Left ventricle myocardium superior (tissue), 1 donor: ENCODE data around the gene OAT. TPM values are rescaled to one million over a fixed set of nuclear protein-coding genes. Genes with fewer than 3 reads are reported as not detected.
"Not testable (repeated sequence)": the region's sequence is repeated elsewhere in the genome, so short reads cannot be mapped to it uniquely, and the experiment has no call there.

ENCODE experiments used
- ATAC-seq: fragments of 200-7000 bp; cut with Tn5 transposase; one replicate; pipeline ENCODE4 v1.9.1; 2020; ENCODE audit warnings: mild to moderate bottlenecking, moderate library complexity
- DNase-seq: peaks from one replicate; pipeline ENCODE4 v3.0.0-alpha.2; 2020
- intact Hi-C: fragments of 100-400 bp; cut with micrococcal nuclease; formaldehyde crosslinking; loops from one replicate; pipeline ENCODE4 v1.11.0; 2022
- total RNA-seq: library from RNA; stranded (reverse); fragmentation: NEBNext Ultra II Directional; extraction: Animal tissue kit (Norgen Biotek cat#: 25700); gene quantifications from one replicate; pipeline ENCODE4 v1.2.1, GENCODE V29; 2021
- donor health status: DM: no; HTN: yes; CAD: no; lungs with severe emphysema.

OAT gene
- total RNA-seq, 1 donor from 2014 or later: 22.7 TPM

- DNase-seq (no peak), ATAC-seq (no peak)
- intact Hi-C loops: loop anchor here (5.0 kb wide), 1 partner anchor 387 kb away; no protein-coding TSS in a partner anchor
Measured at GRCh38 chr10:124384591-124385190, 34.0 kb downstream of the OAT start.

DNA sequence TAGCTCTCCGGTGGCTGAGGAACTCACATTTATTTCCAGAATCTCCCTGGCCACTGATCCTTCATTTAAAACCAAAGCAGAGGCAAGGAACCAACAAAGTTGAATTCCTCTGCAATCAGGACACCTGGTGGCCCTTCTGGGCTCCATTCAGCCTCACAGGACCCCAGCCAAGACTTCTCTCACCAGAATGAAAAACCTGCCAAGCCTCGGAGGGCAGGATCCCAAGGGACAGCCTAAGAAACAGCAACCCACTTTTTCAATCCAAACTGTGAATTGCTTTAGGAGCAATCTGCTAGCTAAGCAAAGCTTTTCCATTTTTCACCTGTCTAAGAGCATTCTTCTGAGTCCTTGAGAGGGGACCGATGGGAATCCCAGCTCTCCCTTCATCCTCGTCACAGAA lies 34.6 kb downstream of the OAT start:
- intact Hi-C loops: no loop called here
- no peak for DNase-seq
- no peak for ATAC-seq

DNA sequence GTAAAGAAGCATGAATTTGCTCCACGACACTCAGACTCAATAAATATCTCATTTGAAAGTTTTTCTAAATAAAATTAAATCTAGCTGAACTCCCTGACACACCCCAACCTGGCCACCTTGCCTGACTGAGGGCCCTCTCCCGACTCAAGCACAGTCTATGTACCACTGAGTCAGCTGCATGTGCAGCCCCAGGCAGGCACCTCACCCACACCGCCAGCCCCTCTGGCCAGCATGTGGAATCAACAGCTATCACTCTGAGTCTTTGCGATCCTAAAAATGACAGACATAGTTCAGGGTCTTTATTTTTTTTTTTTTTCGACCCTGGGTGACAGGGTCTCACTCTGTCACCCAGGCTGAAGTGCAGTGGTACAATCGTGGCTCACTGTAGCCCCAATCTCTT lies 35.2 kb downstream of the OAT start:
- ATAC-seq (no peak), DNase-seq (no peak)
- intact Hi-C loops: no loop called here

- intact Hi-C loops: no loop called here
- no peak for DNase-seq
Measured at GRCh38 chr10:124381011-124381611, 37.6 kb downstream of the OAT start.

GRCh38 chr10:124380256-124380995 lies 38.3 kb downstream of the OAT start:
- DNase-seq: no peak
- ATAC-seq: no peak
- intact Hi-C loops: no loop called here

More at GRCh38 chr10:124381011-124381611, 37.6 kb downstream of the OAT start:
- no peak for ATAC-seq

GRCh38 chr10:124379609-124380193 lies 39.0 kb downstream of the OAT start:
- ATAC-seq (no peak), DNase-seq (no peak)
- intact Hi-C loops: no loop called here

DNA sequence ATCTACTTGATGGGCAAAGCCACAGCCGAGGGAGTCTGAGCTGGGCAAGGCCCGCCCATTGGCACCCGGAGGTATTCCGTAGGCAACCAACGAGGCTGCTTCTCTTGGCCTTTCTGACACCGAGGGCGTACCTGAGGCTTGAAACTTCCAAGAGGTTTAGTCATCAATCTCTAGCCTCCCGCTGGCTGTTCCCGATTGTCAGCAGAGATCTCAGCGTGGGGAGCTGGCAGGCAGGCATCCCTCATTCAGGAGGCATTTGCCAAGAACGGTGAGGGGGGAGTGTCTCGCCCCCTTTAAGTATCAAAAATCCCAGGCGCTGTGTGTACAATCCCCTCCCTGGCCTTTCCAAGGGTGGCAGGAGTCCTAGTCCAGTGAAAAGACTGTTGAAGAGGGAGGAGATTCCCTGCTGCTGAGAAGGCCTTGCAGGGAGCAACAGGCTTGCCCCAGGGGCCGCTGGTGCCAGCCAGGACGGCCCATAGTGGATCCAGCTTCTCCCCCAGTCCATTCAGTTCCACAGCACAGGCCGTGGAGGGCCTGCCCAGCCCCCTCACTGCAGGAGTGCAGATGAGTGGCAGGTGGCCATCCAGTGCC lies 39.7 kb downstream of the OAT start:
- ATAC-seq (no peak), DNase-seq (no peak)
- intact Hi-C loops: no loop called here

DNA sequence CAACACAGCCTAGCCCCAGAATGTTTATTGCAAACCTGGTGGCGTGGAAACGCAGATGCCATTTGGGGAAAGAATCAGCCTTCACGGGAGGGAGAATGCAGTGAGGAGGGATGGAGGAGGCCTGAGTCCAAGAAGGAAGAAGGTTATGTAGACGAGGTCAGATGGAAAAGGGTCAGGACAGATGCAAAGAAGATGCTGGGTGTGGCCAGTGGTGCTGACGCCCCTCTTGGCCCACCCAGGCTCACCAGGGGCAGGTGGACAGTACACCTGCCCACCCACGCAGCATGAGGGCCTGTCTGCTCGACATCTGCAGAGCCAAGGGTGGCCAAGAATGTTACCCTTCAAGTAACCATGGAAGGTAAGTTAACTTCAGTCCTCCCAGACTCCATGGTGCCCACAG lies 40.5 kb downstream of the OAT start:
- ATAC-seq (no peak), DNase-seq (no peak)
- intact Hi-C loops: no loop called here

GRCh38 chr10:124377101-124377500 lies 41.6 kb downstream of the OAT start:
- no peak for ATAC-seq
- no peak for DNase-seq
- intact Hi-C loops: no loop called here

DNA sequence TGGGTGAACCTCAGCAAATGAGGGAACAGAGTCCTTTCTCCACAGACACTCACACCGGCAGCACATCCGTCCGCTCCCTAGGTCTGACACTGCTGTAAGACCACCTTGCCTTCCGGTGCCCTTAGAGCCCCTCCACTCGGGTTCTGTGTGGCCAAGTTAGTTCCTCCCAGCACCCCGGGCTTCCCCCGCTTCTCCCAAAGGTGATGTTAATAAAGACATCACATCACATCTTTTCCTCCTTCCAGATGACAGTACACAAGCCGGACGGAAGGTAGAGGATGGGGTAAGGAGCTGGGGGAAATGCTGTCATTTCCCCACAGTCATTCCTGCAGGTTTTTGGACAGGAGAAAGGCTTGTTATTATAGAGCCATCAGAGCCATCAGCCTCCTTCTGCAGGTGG lies 42.3 kb downstream of the OAT start:
- ATAC-seq (no peak), DNase-seq (no peak)
- intact Hi-C loops: no loop called here

DNA sequence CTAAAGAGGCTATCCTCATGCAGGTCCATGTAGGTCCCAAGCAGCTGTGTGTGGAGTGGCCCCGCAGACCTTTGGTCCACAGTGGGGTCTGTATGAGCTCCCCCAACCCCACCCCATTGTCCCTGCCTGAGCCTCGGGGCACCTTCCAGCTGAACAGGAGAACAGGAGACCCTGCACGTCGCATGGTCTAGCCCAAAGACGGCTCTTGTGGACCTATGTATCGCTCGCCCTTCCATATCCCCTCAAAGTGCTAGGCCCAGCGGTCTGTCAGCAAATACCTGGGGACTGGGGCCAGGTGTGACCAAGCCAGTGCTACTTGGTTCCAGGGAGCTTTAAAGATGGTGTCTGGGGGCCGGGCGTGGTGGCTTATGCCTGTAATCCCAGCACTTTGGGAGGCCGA lies 43.0 kb downstream of the OAT start:
- ATAC-seq: no peak
- intact Hi-C loops: no loop called here
- no peak for DNase-seq

GRCh38 chr10:124375353-124375614 lies 43.4 kb downstream of the OAT start:
- DNase-seq: no peak
- ATAC-seq: no peak
- intact Hi-C loops: no loop called here

GRCh38 chr10:124374535-124375352 lies 44.0 kb downstream of the OAT start:
- ATAC-seq: no peak
- intact Hi-C loops: no loop called here

DNA sequence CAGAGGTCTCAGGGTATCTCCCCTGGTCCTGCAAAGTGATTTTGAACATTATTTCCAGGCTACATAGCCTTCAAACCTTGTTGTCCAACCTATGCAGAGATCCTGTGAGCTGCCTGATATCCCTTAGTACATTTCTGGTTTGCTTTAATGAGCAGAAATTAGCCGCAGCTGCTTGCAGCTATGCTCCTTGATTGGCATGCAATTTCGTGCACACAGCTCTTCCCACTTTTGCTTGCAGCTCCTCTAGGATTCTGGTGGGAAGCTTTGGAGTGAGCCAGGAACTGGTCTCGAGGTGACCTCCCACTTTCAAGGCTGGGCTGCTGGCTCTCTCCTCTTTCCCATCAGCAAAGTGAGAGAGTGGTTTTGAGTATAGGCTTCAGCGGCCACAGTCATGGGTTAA lies 45.8 kb downstream of the OAT start:
- ATAC-seq (no peak), DNase-seq (no peak)
- intact Hi-C loops: no loop called here

More at GRCh38 chr10:124374535-124375352, 44.0 kb downstream of the OAT start:
- DNase-seq: no peak

GRCh38 chr10:124370426-124370825 lies 48.3 kb downstream of the OAT start:
- ATAC-seq (no peak), DNase-seq (no peak)
- intact Hi-C loops: no loop called here

- intact Hi-C loops: no loop called here
- no peak for DNase-seq
- no peak for ATAC-seq
Measured at GRCh38 chr10:124369986-124370385, 48.7 kb downstream of the OAT start.

DNA sequence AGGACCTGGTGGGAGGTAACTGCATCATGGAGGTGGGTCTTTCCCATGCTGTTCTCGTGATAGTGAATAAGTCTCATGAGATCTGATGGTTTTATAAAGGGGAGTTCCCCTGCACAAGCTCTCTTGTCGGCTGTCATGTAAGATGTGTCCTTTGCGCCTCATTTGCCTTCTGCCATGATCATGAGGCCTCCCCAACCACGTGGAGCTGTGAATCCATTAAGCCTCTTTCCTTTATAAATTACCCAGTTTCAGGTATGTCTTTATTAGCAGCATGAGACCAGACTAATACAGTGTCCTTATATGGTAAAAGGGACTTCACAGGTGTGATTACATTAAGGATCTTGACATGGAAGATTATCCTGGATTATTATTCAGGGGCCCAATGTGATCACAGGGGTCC lies 49.2 kb downstream of the OAT start:
- not testable (repeated sequence) for ATAC-seq

GRCh38 chr10:124369066-124369465 lies 49.7 kb downstream of the OAT start:
- intact Hi-C loops: no loop called here
- no peak for ATAC-seq
- DNase-seq: no peak

More for the DNA sequence above, 49.2 kb downstream of the OAT start:
- DNase-seq, intact Hi-C loops: not testable (repeated sequence)

DNA sequence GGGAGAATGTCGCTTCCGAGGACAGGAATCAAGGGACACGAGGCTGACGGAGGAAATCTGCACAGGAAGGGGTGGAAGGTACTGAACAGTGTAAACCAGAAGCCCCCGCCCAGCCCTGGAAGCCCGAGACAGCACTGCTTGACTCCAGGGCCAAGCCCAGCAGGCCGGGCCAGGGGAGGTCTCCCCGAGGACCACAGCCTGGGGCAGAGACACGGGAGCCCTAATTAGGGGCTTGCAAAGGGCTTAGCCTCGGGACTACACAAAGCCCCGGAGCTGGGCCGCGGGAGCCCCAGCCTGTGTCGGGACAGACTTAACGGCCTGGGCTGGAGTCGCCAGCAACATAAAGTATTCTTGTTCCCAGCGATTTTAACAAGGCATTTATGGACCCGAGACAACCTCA lies 50.8 kb downstream of the OAT start:
- ATAC-seq: no peak
- DNase-seq: no peak
- intact Hi-C loops: no loop called here
